Stimulated activated CD8-positive, alpha-beta memory T cell treated with anti-CD3 and anti-CD28 coated beads, Interleukin-15, amount 100 ng/mL, for 24 hours (primary cell): ENCODE measurements around the gene ILKAP.

Experiments
- DNase-seq: peaks from one replicate; pipeline ENCODE4 v3.0.0-alpha.2; 2020; ENCODE audit warnings: low read depth

Gene ILKAP

DNA sequence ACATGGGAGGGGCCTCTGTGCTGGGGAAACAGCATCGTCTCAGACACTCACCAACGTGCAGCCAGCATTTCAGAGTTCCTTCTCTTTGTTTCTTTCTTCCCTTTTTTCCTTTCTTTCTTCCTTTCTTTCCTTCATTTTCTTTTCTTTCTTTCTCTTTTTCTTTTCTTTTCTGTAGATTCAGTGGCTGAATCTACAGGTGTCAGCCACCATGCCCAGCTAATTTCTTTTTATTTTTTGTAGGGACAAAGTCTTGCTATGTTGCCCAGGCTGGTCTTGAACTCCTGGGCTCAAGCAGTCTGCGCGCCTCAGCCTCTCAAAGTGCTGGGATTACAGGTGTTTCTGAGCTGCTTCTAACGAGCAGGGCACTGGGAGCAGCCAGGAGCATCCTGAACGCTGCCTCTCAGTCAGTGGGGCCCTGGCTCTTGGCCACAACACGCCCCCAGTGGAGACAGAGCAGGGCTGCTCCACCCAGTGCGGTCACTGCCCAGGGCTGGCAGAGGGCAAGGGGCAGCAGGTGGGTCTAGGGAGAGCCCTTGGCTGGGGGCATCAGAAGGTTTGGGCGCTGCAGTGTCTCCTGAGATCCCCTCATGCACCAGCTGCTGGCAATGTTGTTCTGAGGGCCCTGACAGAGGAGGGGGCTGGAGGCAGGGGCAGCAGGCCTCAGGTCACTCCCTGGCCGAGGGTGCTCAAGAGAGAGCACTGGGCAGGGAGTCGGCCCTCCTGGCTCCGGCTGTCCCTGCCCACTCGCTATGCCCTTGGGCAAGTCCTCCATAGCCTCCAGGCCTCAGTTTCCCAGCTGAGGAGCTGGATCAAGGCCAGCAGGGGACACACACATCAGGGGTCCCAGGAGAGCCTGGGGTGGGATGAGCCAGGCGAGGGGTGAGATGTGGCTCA, 69.7 kb downstream of the ILKAP start:
- no peak for DNase-seq

DNA sequence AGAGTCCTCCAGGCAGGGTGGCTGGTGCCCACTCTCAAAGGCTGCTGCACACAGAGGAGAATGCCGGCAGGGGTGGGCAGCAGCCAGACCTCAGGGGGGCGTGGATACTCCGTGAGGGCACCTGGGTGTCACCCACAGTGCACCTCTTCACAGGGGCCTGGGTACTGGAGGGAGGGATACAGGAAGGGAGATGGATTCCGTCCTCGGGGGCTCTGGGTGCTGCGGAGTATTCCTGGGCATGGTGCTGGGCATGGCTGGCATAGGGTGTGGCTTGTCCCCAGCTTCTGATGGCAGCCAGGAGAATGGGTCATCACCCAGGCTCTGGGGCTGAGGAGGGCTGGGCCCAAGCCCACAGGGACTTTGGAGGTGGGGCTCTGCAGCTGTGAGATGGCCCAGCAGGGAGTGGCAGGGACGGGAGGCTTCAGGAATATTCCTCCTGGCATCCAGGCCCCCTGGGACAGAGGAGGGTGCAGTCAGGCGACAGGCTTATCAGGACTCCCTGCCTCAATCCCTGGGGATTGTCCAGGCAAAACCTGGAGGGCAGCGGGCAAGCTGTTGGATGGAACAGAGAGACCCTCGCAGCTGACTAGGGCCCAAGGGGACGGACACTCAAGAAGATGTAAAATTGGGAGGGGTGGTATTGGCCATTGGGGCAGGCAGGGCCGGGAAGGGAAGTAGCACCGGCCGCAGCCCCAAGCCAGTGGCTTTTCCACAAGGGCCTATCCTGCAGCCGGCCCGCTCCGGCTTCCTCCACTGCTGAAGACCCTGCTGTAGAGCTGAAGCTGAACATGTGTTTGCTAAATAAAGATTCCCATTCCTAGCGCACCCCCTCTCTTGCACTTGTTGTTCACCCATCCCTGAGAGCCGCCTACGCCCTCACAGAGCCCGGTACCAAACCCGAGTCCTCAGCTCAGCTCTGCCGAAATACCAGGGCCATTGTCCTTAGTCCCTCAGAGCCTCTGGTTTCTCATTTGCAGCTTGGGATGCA, 70.7 kb downstream of the ILKAP start:
- no peak for DNase-seq

DNA sequence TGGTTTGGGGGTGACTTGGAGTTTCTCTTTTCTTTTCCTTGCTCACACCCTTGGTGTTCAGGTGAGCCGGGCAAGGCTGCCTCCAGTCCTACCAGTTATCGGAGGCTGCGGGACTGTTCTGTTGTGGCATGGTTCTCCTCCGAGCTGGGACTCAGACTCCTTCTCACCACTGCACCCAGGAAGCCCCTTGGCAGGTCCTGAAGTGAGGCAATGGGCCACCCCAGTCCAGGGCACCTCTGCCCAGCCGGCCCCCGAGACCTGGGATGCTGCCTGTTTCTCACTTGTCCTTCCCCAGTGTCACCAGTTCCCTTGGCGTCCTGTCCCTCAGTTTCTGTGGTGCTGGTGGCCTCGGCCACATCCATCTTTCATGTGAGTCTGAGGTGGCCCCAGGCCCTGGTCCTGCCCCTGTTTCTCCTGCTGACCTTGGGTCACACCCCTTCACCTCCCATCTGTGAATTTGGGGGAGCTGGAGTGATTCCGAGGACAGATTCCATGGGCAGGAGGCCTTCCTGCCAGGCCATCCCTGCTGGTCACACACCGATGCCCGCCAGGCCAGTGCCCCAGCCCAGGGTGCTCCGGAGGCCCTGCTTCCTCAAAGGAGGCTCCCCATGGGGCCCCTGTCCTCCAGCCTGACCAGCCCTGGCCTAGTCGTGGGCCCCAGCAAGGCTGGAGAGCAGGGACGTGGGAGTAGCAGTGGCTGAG, 71.6 kb downstream of the ILKAP start:
- no peak for DNase-seq

DNA sequence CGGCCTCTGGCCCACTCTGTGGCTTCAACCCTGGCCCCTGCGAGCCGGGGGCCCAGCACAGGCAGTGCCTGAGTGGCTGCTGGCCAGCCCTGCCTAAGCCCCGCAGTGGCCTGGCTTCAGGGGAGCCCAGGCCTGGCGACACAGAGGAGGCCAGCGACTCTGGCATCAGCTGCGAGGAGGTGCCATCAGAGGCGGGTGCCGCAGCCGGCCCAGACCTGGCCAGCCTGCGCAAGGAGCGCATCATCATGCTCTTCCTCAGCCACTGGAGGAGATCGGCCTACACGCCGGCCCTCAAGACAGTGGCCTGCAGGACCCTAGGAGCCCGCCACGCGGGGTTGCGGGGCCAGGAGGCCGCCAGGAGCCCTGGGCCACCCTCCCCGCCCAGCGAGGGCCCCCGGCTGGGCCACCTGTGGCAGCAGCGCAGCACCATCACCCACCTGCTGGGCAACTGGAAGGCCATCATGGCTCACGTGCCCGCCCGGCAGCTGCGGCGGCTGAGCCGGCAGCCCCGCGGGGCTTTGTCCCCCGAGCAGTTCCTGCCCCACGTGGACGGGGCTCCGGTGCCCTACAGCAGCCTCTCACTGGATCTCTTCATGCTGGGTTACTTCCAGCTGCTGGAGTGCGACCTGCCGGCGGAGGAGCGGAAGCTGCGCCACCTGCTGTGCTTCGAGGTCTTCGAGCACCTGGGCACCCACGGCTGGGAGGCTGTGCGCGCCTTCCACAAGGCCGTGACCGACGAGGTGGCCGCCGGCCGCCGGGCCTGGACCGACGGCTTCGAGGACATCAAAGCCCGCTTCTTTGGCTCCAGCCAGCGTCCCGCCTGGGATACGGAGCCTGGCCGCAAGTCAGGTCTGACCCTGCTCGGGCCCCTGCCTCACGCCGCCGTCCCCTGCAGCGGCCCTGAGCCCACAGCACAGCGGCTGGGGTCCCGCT, 72.5 kb downstream of the ILKAP start:
- DNase-seq, result no peak

DNA sequence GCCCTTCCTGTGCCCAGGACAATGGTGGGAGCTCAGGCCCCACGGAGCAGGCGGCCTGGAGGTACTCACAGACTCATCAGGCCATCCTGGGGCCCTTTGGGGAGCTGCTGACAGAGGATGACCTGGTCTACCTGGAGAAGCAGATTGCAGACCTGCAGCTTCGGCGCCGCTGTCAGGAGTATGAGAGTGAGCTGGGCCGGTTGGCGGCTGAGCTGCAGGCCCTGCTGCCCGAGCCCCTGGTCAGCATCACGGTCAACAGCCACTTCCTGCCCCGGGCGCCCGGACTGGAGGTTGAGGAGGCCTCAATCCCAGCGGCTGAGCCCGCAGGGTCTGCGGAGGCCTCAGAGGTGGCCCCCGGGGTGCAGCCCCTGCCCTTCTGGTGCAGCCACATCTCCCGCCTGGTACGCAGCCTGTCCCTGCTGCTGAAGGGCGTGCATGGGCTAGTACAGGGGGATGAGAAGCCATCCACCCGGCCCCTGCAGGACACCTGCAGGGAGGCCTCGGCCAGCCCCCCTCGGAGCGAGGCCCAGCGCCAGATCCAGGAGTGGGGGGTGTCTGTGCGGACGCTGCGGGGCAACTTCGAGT, 73.3 kb downstream of the ILKAP start:
- DNase-seq, result no peak

DNA sequence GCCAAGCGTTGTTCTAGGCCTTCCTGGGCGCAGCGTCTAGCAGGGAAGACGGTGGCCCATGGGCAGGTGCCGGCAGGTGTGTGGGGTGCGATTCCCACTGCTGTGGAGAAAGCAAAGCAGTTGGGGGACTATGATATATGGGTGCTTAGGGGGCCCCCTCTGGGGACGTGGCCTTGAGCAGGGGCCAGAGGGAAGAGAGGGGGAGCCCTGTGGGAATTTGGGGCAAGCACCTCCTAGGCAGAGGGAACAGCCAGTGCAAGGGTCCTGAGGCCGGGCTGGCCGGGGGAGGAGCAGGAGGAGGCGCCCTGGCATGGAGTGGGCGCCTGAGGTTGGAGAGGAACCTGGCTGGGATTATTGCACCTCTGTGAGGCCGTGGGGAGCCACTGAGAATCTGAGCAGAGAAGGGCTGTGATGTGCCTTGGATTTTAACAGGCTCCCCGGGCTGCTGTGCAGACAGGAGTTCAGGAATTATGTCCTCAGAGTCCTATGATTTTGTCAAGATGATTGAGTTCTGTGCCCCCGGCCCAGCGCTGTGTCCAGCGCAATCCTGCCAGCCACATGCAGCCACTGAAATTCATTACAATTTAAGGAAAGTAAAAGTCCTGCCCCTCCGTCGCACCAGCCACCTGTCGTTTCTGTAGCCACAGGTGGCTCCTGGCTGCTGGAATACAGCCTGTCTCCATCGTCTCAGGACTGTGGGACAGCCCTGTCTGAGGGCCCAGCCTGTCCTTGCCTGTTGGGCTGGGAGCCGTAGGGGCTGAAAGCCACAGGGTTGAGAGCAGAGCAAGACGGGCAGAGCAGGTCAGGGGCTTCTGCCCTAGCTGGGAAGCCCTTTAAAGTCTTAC, 74.1 kb downstream of the ILKAP start:
- no peak for DNase-seq

DNA sequence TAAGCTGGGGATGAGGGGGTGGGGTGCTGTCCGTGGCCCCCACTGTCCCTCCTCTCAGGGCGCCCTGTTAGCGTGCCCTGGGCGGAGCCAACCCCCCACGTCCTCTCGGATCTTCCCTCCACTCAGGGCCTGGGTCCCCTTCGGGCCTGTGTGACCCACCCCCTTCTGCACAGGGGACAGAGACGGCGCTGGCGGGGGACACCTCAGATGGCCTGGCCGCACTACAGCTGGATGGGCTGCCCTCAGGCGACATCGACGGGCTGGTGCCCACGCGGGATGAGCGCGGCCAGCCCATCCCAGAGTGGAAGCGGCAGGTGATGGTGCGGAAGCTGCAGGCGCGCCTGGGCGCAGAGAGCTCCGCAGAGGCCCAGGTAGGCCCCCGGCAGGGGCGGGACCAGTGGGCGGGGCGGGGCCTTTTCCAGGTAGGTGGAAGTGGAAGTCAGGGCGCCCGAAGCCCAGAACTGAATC, 74.9 kb downstream of the ILKAP start:
- DNase-seq, result no peak

DNA sequence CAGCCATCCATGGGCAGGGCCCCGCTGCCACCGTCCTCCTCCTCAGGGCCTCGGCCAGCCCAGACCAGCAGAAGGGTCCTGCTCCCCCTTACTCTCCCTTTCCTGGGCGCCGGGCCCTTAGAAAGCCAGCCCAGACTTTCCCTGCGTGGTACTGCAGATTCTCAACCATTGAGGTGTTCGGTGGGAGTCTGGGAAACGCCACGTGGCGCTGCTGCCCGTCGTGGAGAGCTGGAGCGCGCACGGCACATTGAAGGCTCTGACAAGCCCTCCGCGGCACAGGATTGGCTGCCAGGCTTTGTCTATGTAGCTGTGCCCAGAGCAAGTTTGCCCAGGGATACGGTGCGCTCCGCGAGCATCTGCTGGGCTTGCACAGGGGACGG, 75.4 kb downstream of the ILKAP start:
- DNase-seq, result no peak

DNA sequence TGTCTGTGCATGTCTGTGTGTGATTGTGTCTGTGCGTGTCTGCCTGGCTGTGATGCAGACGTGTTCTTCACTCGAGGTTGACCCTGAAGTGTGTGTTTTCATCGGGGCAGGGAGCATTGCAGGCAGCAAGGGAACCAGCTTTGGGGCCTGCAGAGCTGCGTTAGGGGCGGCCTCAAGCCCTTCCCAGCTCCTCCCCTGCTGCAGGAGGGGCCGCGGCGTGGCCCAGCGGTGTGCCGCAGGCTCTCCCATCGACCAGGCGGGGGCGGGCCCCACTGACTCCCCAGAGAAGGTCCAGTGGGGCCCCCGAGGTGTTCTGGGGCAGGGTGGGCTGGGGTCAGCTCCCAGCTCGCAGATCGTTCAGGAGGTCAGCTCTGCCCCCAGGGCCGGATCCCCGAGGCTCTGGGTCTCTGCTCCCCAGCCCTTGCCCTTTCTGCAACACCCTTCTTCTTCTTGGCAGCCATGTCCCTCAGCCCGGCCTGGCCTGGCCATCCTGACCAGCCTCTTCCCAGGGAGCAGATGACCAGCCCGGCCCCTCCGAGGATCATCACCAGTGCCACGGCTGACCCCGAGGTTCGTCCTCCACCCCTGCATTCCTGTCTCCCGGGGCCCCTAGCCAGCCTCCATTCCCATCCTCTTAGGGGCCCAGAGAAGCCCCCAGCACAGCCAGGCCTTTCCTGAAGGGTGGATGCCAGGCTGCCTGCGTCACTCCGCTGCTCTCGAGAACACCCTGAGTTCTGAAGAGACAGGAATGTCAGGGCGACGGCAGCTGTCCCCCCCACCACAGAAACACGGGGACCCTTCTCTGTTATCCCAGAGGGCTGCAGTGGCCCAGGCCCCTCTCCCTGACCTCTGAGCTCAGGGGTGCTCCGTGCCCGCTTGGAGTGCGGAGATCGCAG, 76.1 kb downstream of the ILKAP start:
- DNase-seq, result no peak

DNA sequence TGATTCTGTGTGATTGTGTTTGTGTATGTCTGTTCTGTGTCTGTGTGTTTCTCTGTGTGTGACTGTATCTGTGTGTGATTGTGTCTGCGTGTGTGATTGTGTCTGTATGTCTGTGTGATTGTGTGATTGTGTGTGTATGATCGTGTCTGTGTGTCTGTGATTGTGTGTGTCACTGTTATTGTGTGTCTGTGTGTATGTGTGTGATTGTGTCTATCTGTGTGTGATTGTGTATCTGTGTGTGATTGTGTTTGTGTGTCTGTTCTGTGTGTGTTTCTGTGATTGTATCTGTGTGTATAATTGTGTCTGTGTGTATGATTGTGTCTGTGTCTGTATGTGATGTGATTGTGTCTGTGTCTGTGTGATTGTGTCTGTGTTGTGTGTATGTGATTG, 76.7 kb downstream of the ILKAP start:
- DNase-seq, result no peak

DNA sequence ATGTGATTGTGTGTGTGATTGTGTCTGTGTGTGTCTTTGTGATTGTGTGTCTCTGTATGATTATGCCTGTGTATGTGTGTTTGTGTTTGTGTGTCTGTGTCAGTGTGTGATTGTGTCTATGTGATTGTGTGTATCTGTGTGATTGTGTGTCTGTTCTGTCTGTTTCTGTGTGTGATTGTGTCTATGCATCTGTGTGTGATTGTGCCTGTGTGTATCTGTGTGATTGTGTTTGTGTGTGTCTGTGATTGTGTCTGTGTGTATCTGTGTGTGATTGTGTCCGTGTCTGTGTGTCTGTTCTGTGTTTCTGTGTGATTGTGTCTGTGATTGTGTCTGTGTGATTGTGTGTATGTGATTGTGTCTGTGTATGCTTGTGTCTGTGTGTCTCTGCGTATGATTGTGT, 77.2 kb downstream of the ILKAP start:
- DNase-seq, result no peak

DNA sequence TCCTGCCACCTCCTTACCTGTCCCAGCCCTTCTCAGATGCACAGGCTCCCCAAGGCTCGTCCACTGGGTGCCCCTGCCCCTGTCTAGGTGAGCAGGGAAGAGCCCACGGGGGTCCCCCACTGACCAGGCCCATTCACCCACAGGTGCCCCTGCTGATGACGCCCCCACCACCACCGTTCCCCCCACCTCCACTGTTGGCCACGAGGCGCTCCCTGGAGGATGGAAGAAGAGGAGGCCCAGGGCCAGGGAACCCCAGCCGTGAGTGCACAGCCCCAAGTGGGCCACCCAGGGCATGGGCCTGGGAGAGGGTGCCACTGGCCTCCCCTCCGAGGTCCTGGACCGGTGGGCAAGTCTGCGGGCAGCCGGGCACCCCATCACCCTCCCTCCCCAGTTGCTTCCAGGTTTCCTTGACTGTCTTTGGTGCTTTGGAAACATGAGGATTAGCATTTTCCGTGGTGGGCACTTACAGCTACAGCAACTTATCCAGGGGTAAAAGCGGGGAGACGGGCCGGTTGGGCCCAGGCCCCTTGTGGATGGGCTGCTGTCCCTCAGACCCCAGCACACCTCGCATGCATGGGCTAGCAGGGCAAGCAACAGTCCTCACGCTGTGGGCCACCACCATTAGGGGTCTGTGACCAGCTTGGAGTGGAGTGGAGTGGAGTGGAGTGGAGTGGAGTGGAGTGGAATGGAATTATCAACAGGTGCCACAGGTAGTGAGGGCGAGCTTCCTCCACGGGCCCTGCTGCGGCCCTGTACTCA, 78.2 kb downstream of the ILKAP start:
- DNase-seq, result no peak

DNA sequence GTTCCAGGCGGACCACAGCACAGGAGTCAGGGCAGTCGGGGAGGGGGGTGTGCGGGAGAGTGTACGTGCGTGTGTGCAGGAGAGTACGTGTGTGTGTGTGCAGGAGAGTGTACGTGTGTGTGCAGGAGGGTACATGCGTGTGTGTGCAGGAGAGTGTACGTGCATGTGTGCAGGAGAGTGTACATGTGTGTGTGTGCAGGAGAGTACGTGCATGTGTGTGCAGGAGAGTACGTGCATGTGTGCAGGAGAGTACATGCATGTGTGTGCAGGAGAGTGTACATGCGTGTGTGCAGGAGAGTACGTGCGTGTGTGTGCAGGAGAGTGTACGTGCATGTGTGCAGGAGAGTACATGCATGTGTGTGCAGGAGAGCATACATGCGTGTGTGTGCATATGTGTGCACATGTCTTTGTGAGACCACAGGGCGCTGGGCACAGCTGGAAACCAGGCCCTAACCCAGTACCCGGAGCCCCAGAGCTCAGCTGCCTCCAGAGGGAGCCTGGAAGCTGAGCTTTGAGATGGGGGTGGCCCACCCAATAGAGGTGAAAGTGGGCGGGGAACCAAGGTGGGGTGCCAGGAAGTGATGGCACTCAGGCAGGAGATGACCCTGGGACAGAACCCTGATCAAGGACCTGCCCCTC, 78.9 kb downstream of the ILKAP start:
- no peak for DNase-seq

DNA sequence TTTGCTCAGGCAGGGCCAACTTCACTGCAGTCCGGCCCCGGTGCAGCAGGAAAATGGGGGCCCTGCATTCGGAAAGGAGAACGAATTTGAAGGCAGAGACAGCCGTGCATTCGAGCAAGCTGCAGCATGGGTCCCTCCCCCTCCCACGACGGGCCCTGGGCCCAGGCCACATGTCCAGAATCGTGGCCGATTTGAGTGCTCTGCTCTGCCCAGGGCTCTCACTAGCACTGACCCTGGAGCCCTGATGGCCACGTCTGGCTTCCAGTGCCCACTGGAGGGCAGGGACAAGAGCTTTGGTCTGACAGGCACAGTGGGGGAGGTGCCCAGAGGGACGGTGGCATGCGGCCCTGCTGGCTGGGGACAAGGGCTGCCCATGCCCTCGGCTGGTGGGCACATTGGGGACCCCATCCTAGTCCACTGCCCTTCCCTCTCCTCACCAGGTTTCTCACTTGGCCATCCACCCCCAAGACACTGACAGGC, 79.5 kb downstream of the ILKAP start:
- DNase-seq, result no peak

DNA sequence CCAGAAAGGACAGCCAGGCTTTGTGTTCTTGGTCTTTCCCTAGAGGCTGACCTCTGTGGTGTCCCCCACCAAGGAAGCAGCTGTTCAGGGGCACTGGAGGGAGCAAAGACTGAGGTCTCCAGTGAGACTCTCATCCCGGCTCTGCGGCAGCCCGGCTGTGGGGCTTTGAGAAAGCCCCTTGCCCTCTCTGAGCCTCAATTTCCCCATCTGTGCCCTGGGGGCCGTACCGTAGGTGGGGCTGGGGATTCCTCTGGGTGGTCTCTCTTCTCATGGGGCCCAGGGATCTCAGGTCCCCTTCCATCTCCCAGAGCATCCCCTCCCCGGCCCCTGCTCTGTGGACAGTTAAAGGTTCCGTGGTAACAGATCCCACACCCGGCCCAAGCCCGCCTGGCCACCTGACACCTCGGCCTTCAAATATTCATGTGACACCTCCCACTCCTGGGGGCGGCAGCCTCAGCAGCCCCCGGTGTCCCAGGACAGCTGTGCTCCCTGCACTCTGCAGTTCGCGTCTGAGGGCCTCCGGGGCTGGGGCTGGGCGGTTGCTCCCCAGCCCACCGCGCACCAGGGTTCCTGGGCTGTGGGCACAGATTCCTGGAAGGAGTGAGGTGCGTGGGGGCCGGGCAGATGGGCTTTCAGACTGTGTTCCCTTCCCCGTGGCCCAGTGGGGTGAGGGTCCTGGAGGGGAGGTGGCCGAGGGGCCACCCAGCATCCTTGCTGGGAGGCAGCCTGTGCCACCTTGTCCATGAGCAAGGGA, 80.1 kb downstream of the ILKAP start:
- no peak for DNase-seq
